Measurements from ENCODE around the gene RNF144A.

DNA sequence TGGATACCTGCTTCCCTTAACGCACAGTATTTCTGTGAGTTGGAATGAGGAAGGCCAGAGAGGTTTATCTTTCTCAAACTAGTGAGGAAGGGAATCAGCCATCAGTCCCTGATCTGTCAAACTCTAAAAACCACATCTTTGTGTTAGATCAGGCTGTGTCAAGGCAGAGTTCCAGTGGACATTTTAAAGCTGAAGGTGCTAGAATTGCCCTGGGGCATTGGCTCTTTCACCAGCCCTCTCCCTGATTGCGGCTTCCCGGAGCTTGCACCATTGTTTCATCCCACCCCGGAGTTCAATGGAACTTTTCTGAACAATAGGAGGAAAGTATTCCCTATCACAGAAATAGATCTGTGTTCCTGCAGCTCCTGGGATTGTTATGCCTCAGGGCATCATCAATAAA lies 110.2 kb downstream of the RNF144A start:
- TF ChIP-seq, protein P1, sequence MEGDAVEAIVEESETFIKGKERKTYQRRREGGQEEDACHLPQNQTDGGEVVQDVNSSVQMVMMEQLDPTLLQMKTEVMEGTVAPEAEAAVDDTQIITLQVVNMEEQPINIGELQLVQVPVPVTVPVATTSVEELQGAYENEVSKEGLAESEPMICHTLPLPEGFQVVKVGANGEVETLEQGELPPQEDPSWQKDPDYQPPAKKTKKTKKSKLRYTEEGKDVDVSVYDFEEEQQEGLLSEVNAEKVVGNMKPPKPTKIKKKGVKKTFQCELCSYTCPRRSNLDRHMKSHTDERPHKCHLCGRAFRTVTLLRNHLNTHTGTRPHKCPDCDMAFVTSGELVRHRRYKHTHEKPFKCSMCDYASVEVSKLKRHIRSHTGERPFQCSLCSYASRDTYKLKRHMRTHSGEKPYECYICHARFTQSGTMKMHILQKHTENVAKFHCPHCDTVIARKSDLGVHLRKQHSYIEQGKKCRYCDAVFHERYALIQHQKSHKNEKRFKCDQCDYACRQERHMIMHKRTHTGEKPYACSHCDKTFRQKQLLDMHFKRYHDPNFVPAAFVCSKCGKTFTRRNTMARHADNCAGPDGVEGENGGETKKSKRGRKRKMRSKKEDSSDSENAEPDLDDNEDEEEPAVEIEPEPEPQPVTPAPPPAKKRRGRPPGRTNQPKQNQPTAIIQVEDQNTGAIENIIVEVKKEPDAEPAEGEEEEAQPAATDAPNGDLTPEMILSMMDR (IDR thresholded peaks at IDR 0.05): no peak
- TF ChIP-seq POLR2AphosphoS5 (IDR thresholded peaks at IDR 0.05): no peak

Measured in breast epithelium (tissue), 3 donors.